A673 (cell line): ENCODE results near the gene MGAT5B. TPM values are rescaled to one million over a fixed set of nuclear protein-coding genes. Genes with fewer than 3 reads are reported as not detected.

Experiments used
- BruUV-seq: library from RNA; stranded (reverse); fragments of 400-500 nt; replicated peaks from 2 replicates; lab custom pipeline; 2021; lab: Mats Ljungman, UMichigan
- CTCF ChIA-PET: fragments of 300-600 bp; sonication (Branson Sonifier 250); formaldehyde crosslinking; loops from one replicate; lab custom pipeline; 2022; ENCODE audit warnings: antibody characterized with exemption; lab: Charles Lee
- POLR2A ChIA-PET: fragments of 300-600 bp; sonication (Branson Sonifier 250); formaldehyde crosslinking; loops from one replicate; lab custom pipeline; 2022; ENCODE audit warnings: antibody characterized with exemption; ENCODE audit not compliant: low non-redundant PET; lab: Charles Lee
- DNase-seq: peaks from one replicate; pipeline ENCODE4 v3.0.0-alpha.2; 2015; ENCODE audit warnings: low spot score
- H3K27ac ChIP-seq: fragments of 200-600 bp; sonication (generic); 2 replicates; pipeline ENCODE4 v1.5.1; 2016; ENCODE audit warnings: mixed run types, low read depth, mild to moderate bottlenecking, mixed read lengths, antibody characterized with exemption, low read length; ENCODE audit not compliant: poor library complexity, severe bottlenecking
- H3K27me3 ChIP-seq: fragments of 200-600 bp; sonication (generic); replicated peaks from 2 replicates; pipeline ENCODE4 v1.6.1; 2017; ENCODE audit warnings: mixed run types, low read depth, mild to moderate bottlenecking, mixed read lengths, antibody characterized with exemption, low read length; ENCODE audit not compliant: insufficient read depth, poor library complexity
- H3K36me3 ChIP-seq: fragments of 200-600 bp; sonication (generic); 2 replicates; pipeline ENCODE4 v1.6.1; 2016; ENCODE audit warnings: mixed run types, mild to moderate bottlenecking, mixed read lengths, antibody characterized with exemption, low read length; ENCODE audit not compliant: insufficient read depth, poor library complexity, severe bottlenecking
- H3K4me1 ChIP-seq: fragments of 200-600 bp; sonication (generic); 2 replicates; pipeline ENCODE4 v1.6.1; 2017; ENCODE audit warnings: mixed run types, mild to moderate bottlenecking, mixed read lengths, antibody characterized with exemption, low read length; ENCODE audit not compliant: insufficient read depth, poor library complexity, severe bottlenecking
- H3K4me3 ChIP-seq: fragments of 200-600 bp; sonication (generic); 2 replicates; pipeline ENCODE4 v1.5.1; 2016; ENCODE audit warnings: low read depth, mixed run types, mild to moderate bottlenecking, mixed read lengths, low read length; ENCODE audit not compliant: poor library complexity, severe bottlenecking
- H3K9me3 ChIP-seq: fragments of 200-600 bp; sonication (generic); 2 replicates; pipeline ENCODE4 v1.6.1; 2016; ENCODE audit warnings: mixed run types, low read depth, mild to moderate bottlenecking, mixed read lengths, antibody characterized with exemption, low read length; ENCODE audit not compliant: poor library complexity, severe bottlenecking
- CTCF ChIP-seq: fragments of 300-800, 200-600 bp; sonication (generic); conservative IDR thresholded peaks from 2 replicates; pipeline ENCODE4 v1.5.1; 2017; ENCODE audit warnings: low read depth, mild to moderate bottlenecking, antibody characterized with exemption, low read length, moderate library complexity, mixed read lengths
- EZH2 ChIP-seq: fragments of 200-600 bp; sonication (generic); IDR thresholded peaks from 2 replicates; pipeline ENCODE4 v1.6.1; 2017; ENCODE audit warnings: borderline replicate concordance, low read depth, mild to moderate bottlenecking, mixed read lengths, antibody characterized with exemption, low read length; ENCODE audit not compliant: poor library complexity, severe bottlenecking
- intact Hi-C: fragments of 100-400 bp; cut with micrococcal nuclease; formaldehyde crosslinking; loops from one replicate; pipeline ENCODE4 v1.10.0; 2022; ENCODE audit not compliant: unreplicated experiment
- total RNA-seq: library from RNA; stranded (reverse); gene quantifications from 2 replicates; pipeline ENCODE4 v1.2.3, GENCODE V29; 2021

MGAT5B gene
- total RNA-seq, 1 experiment from 2014 or later = 1.1 TPM

- Histone ChIP-seq H3K36me3 (no peaks in the 10 kb centered on the region), H3K27me3 (no peaks in the 10 kb centered on the region), H3K4me1 (no peaks in the 10 kb centered on the region), H3K4me3 (no peak overlapping the region), H3K9me3 (no peaks in the 10 kb centered on the region), H3K27ac (no peak overlapping the region)
- no TSS peak for BruUV-seq
- intact Hi-C loops = no loop called here
- no peak for DNase-seq
- POLR2A ChIA-PET = interaction anchor here (0.6 kb wide), 1 partner anchor 368 kb away, joined by 6 read pairs; no protein-coding TSS in a partner anchor
- CTCF ChIA-PET = no interaction called here
- TF ChIP-seq CTCF (no peak), EZH2 (no peak)
These were observed 46.7 kb downstream of the MGAT5B start for GRCh38 chr17:76914937-76915336.

- H3K27me3 ChIP-seq = no peaks in the 10 kb centered on the region
- no peaks in the 10 kb centered on the region for H3K4me1 ChIP-seq
- intact Hi-C loops = no loop called here
- CTCF ChIA-PET = no interaction called here
- no peak for TF ChIP-seq CTCF
- no peaks in the 10 kb centered on the region for H3K9me3 ChIP-seq
- no peak overlapping the region for H3K27ac ChIP-seq
- H3K4me3 ChIP-seq = no peak overlapping the region
- POLR2A ChIA-PET = no interaction called here
- no peak for DNase-seq
- H3K36me3 ChIP-seq = no peaks in the 10 kb centered on the region
- no TSS peak for BruUV-seq
These were observed 47.8 kb downstream of the MGAT5B start for GRCh38 chr17:76915840-76916510.

DNA sequence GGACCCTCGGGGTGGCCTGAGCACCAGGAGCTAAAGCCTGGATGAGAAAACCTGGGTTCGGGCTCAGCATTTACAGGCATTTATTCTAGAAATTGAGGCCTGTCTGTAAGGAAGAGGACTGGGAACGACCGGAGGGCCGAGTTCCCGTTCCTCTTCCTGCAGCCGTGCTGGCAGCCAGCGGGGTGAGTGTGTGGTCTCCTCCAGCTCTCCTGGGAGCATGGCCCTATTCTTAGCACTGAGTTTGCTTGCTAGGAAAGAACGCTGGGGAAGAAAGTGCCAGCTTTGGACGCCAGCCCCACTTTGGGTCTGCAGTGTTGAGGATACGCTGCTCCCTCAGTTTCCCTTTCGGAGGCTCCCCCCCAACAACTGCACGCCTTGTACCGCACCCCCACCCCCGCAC lies 49.6 kb downstream of the MGAT5B start:
- POLR2A ChIA-PET = interaction anchor here (0.7 kb wide), 1 partner anchor 1359 kb away, joined by 3 read pairs; no protein-coding TSS in a partner anchor
- TF ChIP-seq CTCF (no peak), EZH2 (no peak)
- CTCF ChIA-PET = no interaction called here
- intact Hi-C loops = no loop called here
- no peak for DNase-seq
- Histone ChIP-seq H3K27ac (no peak overlapping the region), H3K4me3 (no peak overlapping the region), H3K4me1 (no peaks in the 10 kb centered on the region), H3K36me3 (no peaks in the 10 kb centered on the region), H3K27me3 (no peaks in the 10 kb centered on the region), H3K9me3 (no peaks in the 10 kb centered on the region)
- BruUV-seq = no TSS peak
